Endodermal cell (in vitro differentiated cells): Measurements from ENCODE around the gene DOCK8. TPM values are rescaled to one million over a fixed set of nuclear protein-coding genes. Genes with fewer than 3 reads are reported as not detected.

ENCODE experiments used
- DNase-seq: peaks from one replicate; pipeline ENCODE4 v3.0.0-alpha.2; 2017
- H3K27ac ChIP-seq: 2 replicates; pipeline ENCODE4 v1.5.1; 2013; ENCODE audit warnings: mild to moderate bottlenecking, low read depth, low read length, moderate library complexity
- H3K27me3 ChIP-seq: 2 replicates; pipeline ENCODE4 v1.6.1; 2013; ENCODE audit warnings: mild to moderate bottlenecking, low read length, moderate library complexity; ENCODE audit not compliant: insufficient read depth, control insufficient read depth, poor library complexity, severe bottlenecking
- H3K36me3 ChIP-seq: 2 replicates; pipeline ENCODE4 v1.7.0; 2013; ENCODE audit warnings: mild to moderate bottlenecking, low read length, moderate library complexity; ENCODE audit not compliant: control insufficient read depth, insufficient read depth
- H3K4me1 ChIP-seq: one replicate; pipeline ENCODE4 v1.7.0; 2013; ENCODE audit warnings: low read length; ENCODE audit not compliant: control insufficient read depth, insufficient read depth
- H3K4me3 ChIP-seq: 2 replicates; pipeline ENCODE4 v1.5.1; 2013; ENCODE audit warnings: mild to moderate bottlenecking, low read length, moderate library complexity
- H3K9ac ChIP-seq: 2 replicates; pipeline ENCODE4 v1.6.1; 2013; ENCODE audit warnings: mild to moderate bottlenecking, low read length, moderate library complexity; ENCODE audit not compliant: poor library complexity, severe bottlenecking; ENCODE audit errors: extremely low read depth
- H3K9me3 ChIP-seq: 2 replicates; pipeline ENCODE4 v1.6.1; 2013; ENCODE audit warnings: mild to moderate bottlenecking, low read length, moderate library complexity; ENCODE audit not compliant: control insufficient read depth
- H3K27ac Mint-ChIP-seq: 2 replicates; pipeline ENCODE4 v1.8.0; 2020; ENCODE audit warnings: mixed read lengths
- H3K27me3 Mint-ChIP-seq: 2 replicates; pipeline ENCODE4 v1.8.0; 2021; ENCODE audit warnings: mild to moderate bottlenecking, mixed read lengths; ENCODE audit not compliant: insufficient read depth
- H3K36me3 Mint-ChIP-seq: 2 replicates; pipeline ENCODE4 v1.8.0; 2020; ENCODE audit warnings: low read depth, mixed read lengths
- H3K4me1 Mint-ChIP-seq: 2 replicates; pipeline ENCODE4 v1.8.0; 2020; ENCODE audit warnings: mixed read lengths
- H3K4me3 Mint-ChIP-seq: 2 replicates; pipeline ENCODE4 v1.8.0; 2020; ENCODE audit warnings: mild to moderate bottlenecking, moderate library complexity, mixed read lengths
- H3K9me3 Mint-ChIP-seq: 2 replicates; pipeline ENCODE4 v1.8.0; 2020; ENCODE audit warnings: mild to moderate bottlenecking, mixed read lengths
- WGBS, 2 experiments: methylation state at CpG; one replicate each; pipeline versions ENCODE4 v1.1.5 to v1.1.7; 2013; ENCODE audit warnings: missing lambda C conversion rate in 2 of 2, mixed read lengths in 1 of 2; ENCODE audit not compliant: insufficient coverage in 1 of 2, insufficient read length in 1 of 2; 5-methylcytosine and 5-hydroxymethylcytosine counted together
- total RNA-seq, 2 donors: library from RNA; stranded (reverse); fragmentation: NEBNext Ultra II Directional in 1 of 2; extraction: Animal tissue kit (Norgen Biotek cat#: 25700) in 1 of 2; gene quantifications; 2 replicates in 1 of 2; 3 replicates in 1 of 2; pipeline ENCODE4 v1.2.1, GENCODE V29; 2021
- TF ChIP-seq, protein P1 (sequence below): fragments of 200-600 bp; sonication (generic); conservative IDR thresholded peaks from 2 replicates; pipeline ENCODE4 v1.5.0; 2021; ENCODE audit warnings: antibody characterized with exemption, mild to moderate bottlenecking

DOCK8 gene
- total RNA-seq, 2 donors from 2014 or later = 26.9 to 28.1 TPM

DNA sequence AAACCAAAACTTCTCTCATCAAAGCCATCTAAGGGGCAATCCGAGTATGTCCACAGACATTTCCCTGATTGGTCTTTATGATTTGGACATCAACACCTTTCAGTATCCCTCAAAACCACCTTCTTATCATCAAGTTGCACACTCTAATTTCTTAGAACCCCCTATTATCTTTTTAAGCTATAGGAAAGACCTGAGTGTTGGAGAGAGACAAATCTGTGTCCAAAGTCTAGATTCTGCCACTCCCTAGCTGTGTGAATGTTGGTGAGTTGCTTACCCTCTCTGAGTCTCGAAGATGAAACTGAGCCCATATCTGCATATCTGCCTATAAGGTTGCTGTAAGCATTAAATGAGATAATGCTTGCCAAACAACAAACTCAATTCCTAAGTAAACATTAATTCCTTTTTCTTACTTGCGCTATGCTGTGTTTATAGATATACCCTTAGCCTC is 159.1 kb downstream of the DOCK8 start:
- Histone ChIP-seq H3K4me3 (no peak overlapping the region), H3K9ac (no peak overlapping the region), H3K27me3 (no peaks in the 10 kb centered on the region), H3K4me1 (no peaks in the 10 kb centered on the region), H3K27ac (no peak overlapping the region), H3K9me3 (no peaks in the 10 kb centered on the region), H3K36me3 (peaks cover 27% of the 10 kb centered on the region)
- 93 to 100% methylated on average over 1 to 3 of the region's 3 CpGs for WGBS, 2 experiments
- no peaks in the 10 kb centered on the region for H3K9me3 Mint-ChIP-seq
- TF ChIP-seq, protein P1, sequence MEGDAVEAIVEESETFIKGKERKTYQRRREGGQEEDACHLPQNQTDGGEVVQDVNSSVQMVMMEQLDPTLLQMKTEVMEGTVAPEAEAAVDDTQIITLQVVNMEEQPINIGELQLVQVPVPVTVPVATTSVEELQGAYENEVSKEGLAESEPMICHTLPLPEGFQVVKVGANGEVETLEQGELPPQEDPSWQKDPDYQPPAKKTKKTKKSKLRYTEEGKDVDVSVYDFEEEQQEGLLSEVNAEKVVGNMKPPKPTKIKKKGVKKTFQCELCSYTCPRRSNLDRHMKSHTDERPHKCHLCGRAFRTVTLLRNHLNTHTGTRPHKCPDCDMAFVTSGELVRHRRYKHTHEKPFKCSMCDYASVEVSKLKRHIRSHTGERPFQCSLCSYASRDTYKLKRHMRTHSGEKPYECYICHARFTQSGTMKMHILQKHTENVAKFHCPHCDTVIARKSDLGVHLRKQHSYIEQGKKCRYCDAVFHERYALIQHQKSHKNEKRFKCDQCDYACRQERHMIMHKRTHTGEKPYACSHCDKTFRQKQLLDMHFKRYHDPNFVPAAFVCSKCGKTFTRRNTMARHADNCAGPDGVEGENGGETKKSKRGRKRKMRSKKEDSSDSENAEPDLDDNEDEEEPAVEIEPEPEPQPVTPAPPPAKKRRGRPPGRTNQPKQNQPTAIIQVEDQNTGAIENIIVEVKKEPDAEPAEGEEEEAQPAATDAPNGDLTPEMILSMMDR = no peak
- H3K4me3 Mint-ChIP-seq = no peak overlapping the region
- H3K27me3 Mint-ChIP-seq = no peaks in the 10 kb centered on the region
- peaks cover 16% of the 10 kb centered on the region for H3K4me1 Mint-ChIP-seq
- no peak for DNase-seq
- H3K27ac Mint-ChIP-seq = no peak overlapping the region
- peaks cover 47% of the 10 kb centered on the region for H3K36me3 Mint-ChIP-seq

DNA sequence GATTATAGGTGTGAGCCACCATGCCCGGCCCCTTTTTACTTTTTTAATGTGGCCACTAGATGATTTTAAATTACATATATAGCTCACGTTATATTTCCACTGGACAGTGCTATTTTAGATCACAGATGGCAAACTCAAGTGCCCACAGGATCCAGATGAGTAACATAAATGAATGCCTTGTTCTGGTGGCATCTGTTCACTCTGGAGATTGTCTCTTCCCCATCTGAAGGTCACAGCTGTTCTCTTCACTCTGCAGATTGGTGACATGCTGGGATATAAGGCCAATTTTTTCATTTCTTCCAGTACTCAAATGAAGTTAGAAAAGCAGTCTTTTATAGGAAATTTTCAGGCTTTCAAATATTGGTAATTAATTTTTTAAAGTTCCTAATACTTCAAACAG is 160.1 kb downstream of the DOCK8 start:
- H3K9me3 ChIP-seq = no peaks in the 10 kb centered on the region
- H3K9ac ChIP-seq = no peak overlapping the region
- H3K4me1 Mint-ChIP-seq = peaks cover 16% of the 10 kb centered on the region
- 80 to 86% methylated on average over 1 to 2 of the region's 2 CpGs for WGBS, 2 experiments
- H3K27me3 Mint-ChIP-seq = no peaks in the 10 kb centered on the region
- TF ChIP-seq, protein P1 = no peak
- H3K27ac ChIP-seq = no peak overlapping the region
- peaks cover 43% of the 10 kb centered on the region for H3K36me3 Mint-ChIP-seq
- no peaks in the 10 kb centered on the region for H3K27me3 ChIP-seq
- H3K27ac Mint-ChIP-seq = no peak overlapping the region
- no peaks in the 10 kb centered on the region for H3K9me3 Mint-ChIP-seq
- H3K4me3 Mint-ChIP-seq = no peak overlapping the region
- peaks cover 27% of the 10 kb centered on the region for H3K36me3 ChIP-seq
- DNase-seq = no peak
- no peaks in the 10 kb centered on the region for H3K4me1 ChIP-seq
- no peak overlapping the region for H3K4me3 ChIP-seq

DNA sequence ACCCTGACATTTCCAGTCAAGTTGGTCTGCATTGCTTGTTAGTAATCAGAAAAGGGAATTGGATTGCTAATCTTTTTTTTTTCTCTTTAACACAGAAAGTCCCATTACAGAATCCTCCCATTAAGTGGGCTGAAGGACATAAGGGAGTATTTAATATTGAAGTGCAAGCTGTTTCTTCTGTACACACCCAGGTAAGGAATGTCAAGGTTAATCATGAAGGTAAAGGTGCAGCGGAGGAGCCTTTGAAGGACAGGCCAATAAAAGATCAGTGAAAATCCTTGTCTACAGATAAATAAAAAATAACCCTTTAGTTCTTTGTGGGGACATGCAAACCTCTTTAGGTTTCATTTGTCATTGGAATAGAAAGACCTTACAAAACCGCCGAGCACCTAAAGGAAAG is 161.4 kb downstream of the DOCK8 start:
- H3K4me1 Mint-ChIP-seq = peaks cover 4% of the 10 kb centered on the region
- H3K27ac Mint-ChIP-seq = no peak overlapping the region
- Histone ChIP-seq H3K9me3 (no peaks in the 10 kb centered on the region), H3K36me3 (peaks cover 19% of the 10 kb centered on the region), H3K4me1 (no peaks in the 10 kb centered on the region), H3K27me3 (no peaks in the 10 kb centered on the region), H3K9ac (no peak overlapping the region), H3K4me3 (no peak overlapping the region), H3K27ac (no peak overlapping the region)
- no peaks in the 10 kb centered on the region for H3K27me3 Mint-ChIP-seq
- TF ChIP-seq, protein P1 = no peak
- H3K4me3 Mint-ChIP-seq = no peak overlapping the region
- 90 to 96% methylated on average over 3 of the region's 3 CpGs for WGBS, 2 experiments
- no peak for DNase-seq
- no peaks in the 10 kb centered on the region for H3K9me3 Mint-ChIP-seq
- peaks cover 35% of the 10 kb centered on the region for H3K36me3 Mint-ChIP-seq
